Nephron progenitor cell (in vitro differentiated cells): ENCODE data around the gene RUNX1.

ENCODE experiments used
- DNase-seq: peaks from one replicate; pipeline ENCODE4 v3.0.0; 2021
- H3K27ac Mint-ChIP-seq: 2 replicates; pipeline ENCODE4 v1.8.0; 2021; ENCODE audit warnings: mild to moderate bottlenecking, moderate library complexity, mixed read lengths
- H3K27me3 Mint-ChIP-seq: 2 replicates; pipeline ENCODE4 v1.8.0; 2021; ENCODE audit warnings: mild to moderate bottlenecking, low read depth, mixed read lengths; ENCODE audit not compliant: poor library complexity
- H3K36me3 Mint-ChIP-seq: 2 replicates; pipeline ENCODE4 v1.8.0; 2021; ENCODE audit warnings: low read depth, mixed read lengths
- H3K4me1 Mint-ChIP-seq: 2 replicates; pipeline ENCODE4 v1.8.0; 2021; ENCODE audit warnings: mixed read lengths
- H3K4me3 Mint-ChIP-seq: 2 replicates; pipeline ENCODE4 v1.8.0; 2021; ENCODE audit warnings: mild to moderate bottlenecking, moderate library complexity, mixed read lengths
- H3K9me3 Mint-ChIP-seq: 2 replicates; pipeline ENCODE4 v1.8.0; 2021; ENCODE audit warnings: mild to moderate bottlenecking, moderate library complexity, mixed read lengths
- CTCF ChIP-seq: fragments of 200-600 bp; sonication (generic); IDR thresholded peaks from 2 replicates; pipeline ENCODE4 v1.5.0; 2021; ENCODE audit warnings: antibody characterized with exemption

The RUNX1 gene

GRCh38 chr21:35035116-35035515 is 14.0 kb downstream of the RUNX1 start:
- H3K9me3 Mint-ChIP-seq, result no peaks in the 10 kb centered on the region
- TF ChIP-seq CTCF, result no peak
- peaks cover 19% of the 10 kb centered on the region for H3K27me3 Mint-ChIP-seq
- H3K4me3 Mint-ChIP-seq, result no peak overlapping the region
- no peaks in the 10 kb centered on the region for H3K36me3 Mint-ChIP-seq
- DNase-seq, result no peak
- no peak overlapping the region for H3K27ac Mint-ChIP-seq
- H3K4me1 Mint-ChIP-seq, result no peaks in the 10 kb centered on the region

GRCh38 chr21:35034203-35034926 is 14.7 kb downstream of the RUNX1 start:
- Mint-ChIP-seq H3K27me3 (peaks cover 21% of the 10 kb centered on the region), H3K9me3 (no peaks in the 10 kb centered on the region), H3K4me3 (no peak overlapping the region), H3K36me3 (no peaks in the 10 kb centered on the region), H3K4me1 (no peaks in the 10 kb centered on the region), H3K27ac (no peak overlapping the region)
- DNase-seq, result no peak
- TF ChIP-seq CTCF, result no peak

- H3K36me3 Mint-ChIP-seq, result no peaks in the 10 kb centered on the region
- H3K9me3 Mint-ChIP-seq, result no peaks in the 10 kb centered on the region
- no peak overlapping the region for H3K4me3 Mint-ChIP-seq
- no peak for DNase-seq
- peaks cover 34% of the 10 kb centered on the region for H3K27me3 Mint-ChIP-seq
- H3K27ac Mint-ChIP-seq, result no peak overlapping the region
- H3K4me1 Mint-ChIP-seq, result no peaks in the 10 kb centered on the region
- no peak for TF ChIP-seq CTCF
Measured at GRCh38 chr21:35032474-35033263, 16.4 kb downstream of the RUNX1 start.

GRCh38 chr21:35028451-35028978 is 20.6 kb downstream of the RUNX1 start:
- H3K4me1 Mint-ChIP-seq, result peaks cover 8% of the 10 kb centered on the region
- H3K4me3 Mint-ChIP-seq, result no peak overlapping the region
- no peaks in the 10 kb centered on the region for H3K9me3 Mint-ChIP-seq
- no peak for TF ChIP-seq CTCF
- no peak for DNase-seq
- H3K27ac Mint-ChIP-seq, result no peak overlapping the region
- no peaks in the 10 kb centered on the region for H3K36me3 Mint-ChIP-seq
- peaks cover 62% of the 10 kb centered on the region for H3K27me3 Mint-ChIP-seq

- Mint-ChIP-seq H3K27ac (no peak overlapping the region), H3K4me3 (no peak overlapping the region), H3K9me3 (no peaks in the 10 kb centered on the region), H3K36me3 (no peaks in the 10 kb centered on the region), H3K4me1 (peaks cover 8% of the 10 kb centered on the region), H3K27me3 (peaks cover 58% of the 10 kb centered on the region)
- no peak for TF ChIP-seq CTCF
- DNase-seq, result no peak
Measured at GRCh38 chr21:35027563-35028450, 21.3 kb downstream of the RUNX1 start.
